Middle frontal gyrus (tissue), 1 donor: ENCODE data around the gene ZHX3.
A peak's percentile ranks its signal among the peaks of the same experiment; 100 is the strongest.
"Not testable (repeated sequence)": the region's sequence is repeated elsewhere in the genome, so short reads cannot be mapped to it uniquely, and the experiment has no call there.

ENCODE experiments used
- DNase-seq: peaks from one replicate; pipeline ENCODE4 v3.0.0-alpha.2; 2015; ENCODE audit warnings: low spot score; ENCODE audit errors: extremely low spot score

Gene ZHX3

GRCh38 chr20:41259309-41259708, 58.2 kb downstream of the ZHX3 start:
- no peak for DNase-seq

GRCh38 chr20:41258474-41258873, 59.1 kb downstream of the ZHX3 start:
- no peak for DNase-seq

GRCh38 chr20:41256516-41256915, 61.0 kb downstream of the ZHX3 start:
- DNase-seq: no peak

GRCh38 chr20:41255655-41256054, 61.9 kb downstream of the ZHX3 start:
- no peak for DNase-seq

- DNase-seq: peak; percentile 37
Measured at GRCh38 chr20:41249411-41250281, 67.9 kb downstream of the ZHX3 start.

GRCh38 chr20:41248368-41249024, 69.0 kb downstream of the ZHX3 start:
- peak; percentile 28 for DNase-seq

GRCh38 chr20:41247523-41248367, 69.8 kb downstream of the ZHX3 start:
- DNase-seq: no peak

- peak; percentile 65 for DNase-seq
Measured at GRCh38 chr20:41245086-41245707, 72.3 kb downstream of the ZHX3 start.

GRCh38 chr20:41242807-41243206, 74.7 kb downstream of the ZHX3 start:
- no peak for DNase-seq

- no peak for DNase-seq
Measured at GRCh38 chr20:41242352-41242751, 75.2 kb downstream of the ZHX3 start.

GRCh38 chr20:41237233-41237632, 80.3 kb downstream of the ZHX3 start:
- not testable (repeated sequence) for DNase-seq

- DNase-seq: not testable (repeated sequence)
Measured at GRCh38 chr20:41236818-41237217, 80.7 kb downstream of the ZHX3 start.

GRCh38 chr20:41234546-41234945, 83.0 kb downstream of the ZHX3 start:
- no peak for DNase-seq

GRCh38 chr20:41234041-41234440, 83.5 kb downstream of the ZHX3 start:
- no peak for DNase-seq

- no peak for DNase-seq
Measured at GRCh38 chr20:41232973-41233926, 84.3 kb downstream of the ZHX3 start.

GRCh38 chr20:41231136-41231535, 86.4 kb downstream of the ZHX3 start:
- DNase-seq: no peak

- DNase-seq: no peak
Measured at GRCh38 chr20:41230136-41230535, 87.4 kb downstream of the ZHX3 start.

- no peak for DNase-seq
Measured at GRCh38 chr20:41229259-41229658, 88.3 kb downstream of the ZHX3 start.

GRCh38 chr20:41228858-41229257, 88.7 kb downstream of the ZHX3 start:
- DNase-seq: no peak

- DNase-seq: no peak
Measured at GRCh38 chr20:41226426-41226825, 91.1 kb downstream of the ZHX3 start.
